ENCODE measurements around the gene MYO9B.

- TF ChIP-seq USF2 (CRISPR knock-in tag; IDR thresholded peaks at IDR 0.05), result no peak
- no peak for TF ChIP-seq EZH2 (IDR thresholded peaks at IDR 0.05; ENCODE audit: borderline replicate concordance, low read depth, low read length)
These were observed 34.5 kb downstream of the MYO9B start for GRCh38 chr19:17109962-17110598.
